K562 (cell line): ENCODE measurements around the gene GRIP1. TPM values are rescaled to one million over a fixed set of nuclear protein-coding genes. Genes with fewer than 3 reads are reported as not detected.

ENCODE experiments used
- ATAC-seq: fragments of 200-7000 bp; cut with Tn5 transposase; 3 replicates; pipeline ENCODE4 v1.9.1; 2020; ENCODE audit warnings: moderate library complexity
- BruUV-seq: library from RNA; stranded (reverse); fragments of 400-500 nt; replicated peaks from 2 replicates; lab custom pipeline; 2021; lab: Mats Ljungman, UMichigan
- CTCF ChIA-PET: fragments of 300-600 bp; formaldehyde crosslinking; extraction: SDS; loops from one replicate; lab custom pipeline; 2021; ENCODE audit warnings: low intra/inter-chr PET ratio; lab: Yijun Ruan, JAX
- POLR2A ChIA-PET: fragments of 300-600, 350-650 bp; sonication (Branson Sonifier 250); formaldehyde crosslinking; extraction: SDS; loops from one replicate; lab custom pipeline; 2021; ENCODE audit warnings: antibody characterized with exemption, inconsistent platforms; lab: Yijun Ruan, JAX
- DNase-seq, 4 experiments: peaks; one replicate each; pipeline versions ENCODE4 v3.0.0 to v3.0.0-alpha.2; 2011 to 2018; ENCODE audit warnings: low spot score in 3 of 4, mixed read lengths in 3 of 4; ENCODE audit errors: extremely low read depth in 1 of 4
- FAIRE-seq: peaks from 2 replicates; lab custom pipeline; 2011; peaks lifted over from hg19 to GRCh38; lab: Jason Lieb, UNC
- H2AFZ ChIP-seq: 2 replicates; pipeline ENCODE4 v1.6.0; 2011; ENCODE audit warnings: low read depth, low read length, control low read depth, inconsistent platforms
- H3K27ac ChIP-seq: fragments of 200-600 bp; 3 replicates; pipeline ENCODE4 v1.8.0; 2011; ENCODE audit warnings: low read depth, mild to moderate bottlenecking, control low read depth, inconsistent platforms, low read length, moderate library complexity, mixed read lengths; ENCODE audit errors: extremely low read depth
- H3K27me3 ChIP-seq, 2 experiments: fragments of 300-600 bp in 1 of 2; 2 replicates in 1 of 2; 3 replicates in 1 of 2; pipeline versions ENCODE4 v1.6.0 to v1.8.0; 2011; ENCODE audit warnings: inconsistent platforms in 2 of 2, low read length in 2 of 2, mild to moderate bottlenecking in 1 of 2, mixed read lengths in 1 of 2, moderate library complexity in 1 of 2; ENCODE audit not compliant: control insufficient read depth in 2 of 2, insufficient read depth in 2 of 2
- H3K36me3 ChIP-seq: fragments of 300-600 bp; 3 replicates; pipeline ENCODE4 v1.8.0; 2011; ENCODE audit warnings: mild to moderate bottlenecking, low read length, inconsistent platforms; ENCODE audit not compliant: control insufficient read depth, insufficient read depth
- H3K4me1 ChIP-seq, 2 experiments: fragments of 200-600 bp in 1 of 2; replicated peaks in 1 of 2; 2 replicates in 1 of 2; 3 replicates in 1 of 2; pipeline versions ENCODE4 v1.5.1 to v1.8.0; 2011; ENCODE audit warnings: inconsistent platforms in 2 of 2, low read length in 2 of 2, mild to moderate bottlenecking in 1 of 2, mixed read lengths in 1 of 2, moderate library complexity in 1 of 2; ENCODE audit not compliant: control insufficient read depth in 2 of 2, insufficient read depth in 2 of 2
- H3K4me2 ChIP-seq: 2 replicates; pipeline ENCODE4 v1.6.1; 2011; ENCODE audit warnings: low read length, control low read depth, inconsistent platforms, mixed read lengths; ENCODE audit not compliant: insufficient read depth
- H3K4me3 ChIP-seq: fragments of 200-600 bp; sonication (generic), shearing (Covaris generic); 2 replicates; pipeline ENCODE4 v1.5.1; 2016; ENCODE audit warnings: control low read depth, inconsistent platforms
- H3K79me2 ChIP-seq: fragments of 200-600 bp; 3 replicates; pipeline ENCODE4 v1.8.0; 2011; ENCODE audit warnings: low read length, inconsistent platforms; ENCODE audit not compliant: control insufficient read depth, insufficient read depth
- H3K9ac ChIP-seq, 2 experiments: 2 replicates each; pipeline versions ENCODE4 v1.6.0 to v1.6.1; 2011; ENCODE audit warnings: low read depth in 2 of 2, low read length in 2 of 2, control low read depth in 1 of 2, inconsistent platforms in 1 of 2, mild to moderate bottlenecking in 1 of 2, mixed read lengths in 1 of 2; ENCODE audit not compliant: insufficient read depth in 1 of 2
- H3K9me1 ChIP-seq: one replicate; pipeline ENCODE4 v1.6.0; 2011; ENCODE audit warnings: inconsistent platforms, mild to moderate bottlenecking, low read length, moderate library complexity; ENCODE audit not compliant: control insufficient read depth, insufficient read depth
- H3K9me3 ChIP-seq: replicated peaks from 2 replicates; pipeline ENCODE4 v1.5.1; 2011; ENCODE audit warnings: low read depth, low read length, inconsistent platforms; ENCODE audit not compliant: control insufficient read depth, insufficient read depth
- H4K20me1 ChIP-seq: replicated peaks from 2 replicates; pipeline ENCODE4 v1.6.1; 2011; ENCODE audit warnings: low read length, inconsistent platforms, mixed read lengths; ENCODE audit not compliant: control insufficient read depth, insufficient read depth
- ARID3B ChIP-seq: fragments of 250-450 bp; sonication (Bioruptor Pico); IDR thresholded peaks from 2 replicates; pipeline ENCODE4 v1.4.0; 2020; ENCODE audit warnings: borderline replicate concordance
- CHD7 ChIP-seq: fragments of 200-600 bp; sonication (generic); IDR thresholded peaks from one replicate; pipeline ENCODE4 v1.6.1; 2012; ENCODE audit warnings: mild to moderate bottlenecking, low read depth, low read length, inconsistent platforms
- CREB3L1 ChIP-seq: fragments of 450-650 bp; IDR thresholded peaks from 2 replicates; pipeline ENCODE4 v1.6.1; 2014; ENCODE audit warnings: low read depth, mild to moderate bottlenecking, moderate library complexity, borderline replicate concordance
- MEF2A ChIP-seq: IDR thresholded peaks from 2 replicates; pipeline ENCODE4 v1.6.1; 2011; ENCODE audit warnings: low read depth, mild to moderate bottlenecking, low read length, moderate library complexity; ENCODE audit not compliant: control insufficient read depth
- NR2F6 ChIP-seq: fragments of 450-650 bp; formaldehyde crosslinking; IDR thresholded peaks from 2 replicates; pipeline ENCODE4 v1.4.0; 2020; ENCODE audit warnings: mild to moderate bottlenecking
- WGBS: fragments of 100-300 bp; shearing (Covaris generic); methylation state at CpG from one replicate; pipeline ENCODE4 v1.1.6; 2016; ENCODE audit warnings: low coverage, mixed read lengths; ENCODE audit not compliant: insufficient coverage; ENCODE audit errors: missing lambda C conversion rate; 5-methylcytosine and 5-hydroxymethylcytosine counted together
- in situ Hi-C: fragments of 300-500 bp; cut with MboI; formaldehyde crosslinking; loops from 4 replicates; pipeline ENCODE4 v1.15.0; 2018; ENCODE audit warnings: inconsistent platforms, mixed read lengths
- intact Hi-C: fragments of 100-400 bp; cut with micrococcal nuclease; formaldehyde crosslinking; loops from 2 replicates; pipeline ENCODE4 v1.14.2; 2022
- polyA plus RNA-seq, 8 experiments: library from polyadenylated mRNA; depleted of rRNA in 4 of 8; stranded (reverse) in 5 of 8; unstranded in 3 of 8; fragments of >200 nt; fragmentation: Nextera tagmentation in 2 of 8; fragmentation: Illumina TruSeq in 1 of 8; extraction: Ambion mirVana in 2 of 8; extraction: Trizol in 1 of 8; gene quantifications; 2 replicates each; pipeline versions ENCODE4 v1.2.1 to v1.2.3, GENCODE V29; 2011 to 2014; ENCODE audit warnings: inconsistent platforms in 1 of 8, missing spikeins in 1 of 8
- total RNA-seq, 7 experiments: library from RNA; depleted of rRNA in 6 of 7; stranded (reverse); fragments of >200 nt in 6 of 7; fragmentation: Illumina TruSeq in 2 of 7; extraction: Trizol in 2 of 7; gene quantifications; 2 replicates each; pipeline versions ENCODE4 v1.2.1 to v1.2.3, GENCODE V29; 2011 to 2021; ENCODE audit warnings: low replicate concordance in 1 of 7

GRIP1 gene
- total and polyA plus RNA-seq, 9 of the 15 experiments (the other 6 are each of a cell fraction or from before 2014, with no cell fraction given): 0.28 to 1.2 (median 0.45) TPM

GRCh38 chr12:66627270-66627987 is 51.4 kb downstream of the GRIP1 start:
- no peak overlapping the region for H3K4me3 ChIP-seq
- H3K9me1 ChIP-seq: no peaks in the 10 kb centered on the region
- 0% methylated on average over 3 of the region's 4 CpGs for WGBS
- ATAC-seq: no peak
- no TSS peak for BruUV-seq
- no peaks in the 10 kb centered on the region for H4K20me1 ChIP-seq
- H3K79me2 ChIP-seq: no peaks in the 10 kb centered on the region
- TF ChIP-seq CREB3L1: no peak
- no peak for TF ChIP-seq CHD7
- TF ChIP-seq MEF2A: no peak
- no peak for TF ChIP-seq ARID3B (CRISPR knock-in tag)
- TF ChIP-seq NR2F6 (CRISPR knock-in tag): no peak
- TF ChIP-seq, all 486 proteins: peak for 0
- H3K9me3 ChIP-seq: no peaks in the 10 kb centered on the region
- H3K27ac ChIP-seq: no peak overlapping the region
- H3K27me3 ChIP-seq: no peaks in the 10 kb centered on the region
- CTCF ChIA-PET: no interaction called here
- H2AFZ ChIP-seq: no peak overlapping the region
- H3K9ac ChIP-seq: no peak overlapping the region
- no peaks in the 10 kb centered on the region for H3K36me3 ChIP-seq
- DNase-seq (no peak), FAIRE-seq (no peak)
- H3K4me1 ChIP-seq: no peaks in the 10 kb centered on the region
- intact Hi-C loops (no loop called here), in situ Hi-C loops (no loop called here)
- POLR2A ChIA-PET: no interaction called here
- H3K4me2 ChIP-seq: no peak overlapping the region
